Activated CD4-positive, alpha-beta T cell treated with anti-CD3 and anti-CD28 coated beads, Interleukin-2, amount 10 ng/mL, durations not matched to agents 24 days and 14 days (primary cell): Measurements from ENCODE around the gene DDA1. TPM values are rescaled to one million over a fixed set of nuclear protein-coding genes. Genes with fewer than 3 reads are reported as not detected.

Experiments
- total RNA-seq: library from RNA; stranded (reverse); gene quantifications from 2 replicates; pipeline ENCODE4 v1.2.3, GENCODE V29; 2022

DDA1 gene
- total RNA-seq, 1 donor from 2014 or later = 38.2 TPM

Other genes starting within 250 kb of the DDA1 start
- gene HAUS8, start 234.1 kb upstream of the DDA1 start, total RNA-seq = 32.5 and 35.0 TPM in 2 replicates
- 120 TPM in 2 replicates for gene MYO9B, start 233.8 kb upstream of the DDA1 start, total RNA-seq
- gene USE1, start 94.2 kb upstream of the DDA1 start, total RNA-seq = 29.8 and 31.3 TPM in 2 replicates
- 17.8 and 23.0 TPM in 2 replicates for gene OCEL1, start 83.3 kb upstream of the DDA1 start, total RNA-seq
- gene NR2F6, start 63.6 kb upstream of the DDA1 start, total RNA-seq = 15.0 and 16.5 TPM in 2 replicates
- 0.30 and 0.38 TPM in 2 replicates for gene USHBP1, start 44.8 kb upstream of the DDA1 start, total RNA-seq
- 127 TPM in 2 replicates for gene BABAM1, start 42.1 kb upstream of the DDA1 start, total RNA-seq
- gene ANKLE1, start 27.7 kb upstream of the DDA1 start, total RNA-seq = 17.3 and 17.9 TPM in 2 replicates
- 5.6 and 6.5 TPM in 2 replicates for gene ABHD8, start 6.1 kb upstream of the DDA1 start, total RNA-seq
- gene MRPL34, start 3.7 kb upstream of the DDA1 start, total RNA-seq = 101 and 103 TPM in 2 replicates
- gene ANO8, start 25.3 kb downstream of the DDA1 start, total RNA-seq = 6.6 and 7.1 TPM in 2 replicates
- gene GTPBP3, start 28.0 kb downstream of the DDA1 start, total RNA-seq = 69.9 and 70.3 TPM in 2 replicates
- gene PLVAP, start 67.8 kb downstream of the DDA1 start, total RNA-seq = not detected in 2 replicates
- gene CCDC194, start 84.6 kb downstream of the DDA1 start, total RNA-seq = 2.6 and 3.1 TPM in 2 replicates
- gene BST2, start 96.1 kb downstream of the DDA1 start, total RNA-seq = 151 and 153 TPM in 2 replicates
- 40.3 and 45.8 TPM in 2 replicates for gene MVB12A, start 110.5 kb downstream of the DDA1 start, total RNA-seq
- gene TMEM221, start 139.1 kb downstream of the DDA1 start, total RNA-seq = not detected in 2 replicates
- not detected in 2 replicates for gene NXNL1, start 151.4 kb downstream of the DDA1 start, total RNA-seq
- gene SLC27A1, start 161.0 kb downstream of the DDA1 start, total RNA-seq = 1.8 and 2.5 TPM in 2 replicates
- gene PGLS, start 202.1 kb downstream of the DDA1 start, total RNA-seq = 64.8 and 73.7 TPM in 2 replicates
- gene COLGALT1, start 246.1 kb downstream of the DDA1 start, total RNA-seq = 103 and 106 TPM in 2 replicates